ENCODE measurements around the gene UBFD1. TPM values are rescaled to one million over a fixed set of nuclear protein-coding genes. Genes with fewer than 3 reads are reported as not detected.

UBFD1 gene
- total RNA-seq, 1 experiment from 2014 or later = 89.6 TPM

DNA sequence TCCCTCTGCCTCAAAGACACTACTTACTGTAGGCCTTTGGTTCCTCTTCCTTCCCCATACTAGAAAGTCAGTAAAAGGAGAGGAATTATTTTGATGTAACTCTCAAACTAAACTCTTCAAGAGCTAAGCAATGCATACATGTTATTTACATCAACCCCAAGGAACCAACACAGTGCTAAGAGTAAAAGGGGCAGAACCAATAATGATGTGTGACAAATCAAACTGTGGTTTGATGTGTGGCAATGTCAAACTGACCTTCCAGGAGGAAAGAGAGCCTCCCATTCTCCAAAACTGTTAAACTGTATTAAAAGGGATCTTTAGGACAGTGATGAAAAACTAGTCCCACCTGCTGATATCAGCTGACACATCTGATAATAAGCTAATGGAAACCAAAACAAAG lies 22.9 kb downstream of the UBFD1 start:
- ATAC-seq = no peak
- Histone ChIP-seq H3K27me3 (ENCODE audit: insufficient read depth, low read length) (no peaks in the 10 kb centered on the region), H3K27ac (ENCODE audit: low read depth, low read length) (no peak overlapping the region), H3K9me2 (ENCODE audit: insufficient read depth) (no peaks in the 10 kb centered on the region), H3K4me3 (replicated peaks in 1 of 2; ENCODE audit: low read depth in 1 of 2, low read length in 2 of 2) (no peak overlapping the region), H3K9ac (ENCODE audit: low read length) (no peak overlapping the region), H3K4me2 (ENCODE audit: low read length) (no peak overlapping the region), H3K36me3 (ENCODE audit: control insufficient read depth in 1 of 2, insufficient read depth in 2 of 2, low read length in 2 of 2) (peaks cover 26% of the 10 kb centered on the region in 2 experiments), H4K20me1 (ENCODE audit: insufficient read depth) (no peaks in the 10 kb centered on the region), H3K9me3 (ENCODE audit: control insufficient read depth in 1 of 2, insufficient read depth in 1 of 2, low read depth in 1 of 2, low read length in 2 of 2) (no peaks in the 10 kb centered on the region), H3K79me2 (ENCODE audit: insufficient read depth, low read length) (peaks cover 12% of the 10 kb centered on the region), H3K4me1 (ENCODE audit: control insufficient read depth in 1 of 2, insufficient read depth in 2 of 2, low read length in 2 of 2) (no peaks in the 10 kb centered on the region), H2AFZ (ENCODE audit: low read depth, low read length, poor library complexity, severe bottlenecking) (no peak overlapping the region)
- RAD21 ChIA-PET (ENCODE audit: low non-redundant PET in 1 of 2, low total read pairs in 2 of 2, uncharacterized antibody in 2 of 2, unreplicated experiment in 2 of 2) = no interaction called here
- no TSS peak for BruUV-seq (replicated peaks)
- POLR2A ChIA-PET = no interaction called here
- TF ChIP-seq ZFX (IDR thresholded peaks at IDR 0.05) (no peak), YY1 (IDR thresholded peaks at IDR 0.05; ENCODE audit: extremely low read depth, insufficient replicate concordance, low read depth, low read length) (no peak), CBX3 (IDR thresholded peaks at IDR 0.05; ENCODE audit: low read depth) (no peak), ZNF274 (IDR thresholded peaks at IDR 0.05; ENCODE audit: low read depth, low read length) (no peak), CTCF (IDR thresholded peaks at IDR 0.05 in 2 of 3, conservative IDR thresholded peaks at IDR 0.05 in 1 of 3; ENCODE audit: borderline replicate concordance in 1 of 3, insufficient read depth in 1 of 3, low read depth in 2 of 3, low read length in 2 of 3) (no peak), FOSL1 (IDR thresholded peaks at IDR 0.05; ENCODE audit: low read depth) (no peak), REST (IDR thresholded peaks at IDR 0.05; ENCODE audit: low read depth) (no peak), JUND (IDR thresholded peaks at IDR 0.05) (no peak), TCF7L2 (IDR thresholded peaks at IDR 0.05; ENCODE audit: borderline replicate concordance, extremely low read depth, insufficient read depth, insufficient read length) (no peak), ELF1 (IDR thresholded peaks at IDR 0.05; ENCODE audit: borderline replicate concordance, low read depth) (no peak), SIN3A (IDR thresholded peaks at IDR 0.05; ENCODE audit: low read depth) (no peak), EGR1 (IDR thresholded peaks at IDR 0.05; ENCODE audit: low read depth) (no peak), EZH2phosphoT487 (IDR thresholded peaks at IDR 0.05; ENCODE audit: borderline replicate concordance) (no peak), POLR2AphosphoS5 (IDR thresholded peaks at IDR 0.05; ENCODE audit: low read depth, low read length) (no peak), CEBPB (IDR thresholded peaks at IDR 0.05; ENCODE audit: low read depth) (no peak), POLR2A (IDR thresholded peaks at IDR 0.05; ENCODE audit: borderline replicate concordance, extremely low read depth, insufficient read depth, insufficient read length) (no peak), EZH2 (IDR thresholded peaks at IDR 0.05) (no peak), SP1 (IDR thresholded peaks at IDR 0.05; ENCODE audit: low read depth) (no peak)
- TF ChIP-seq, protein P1, sequence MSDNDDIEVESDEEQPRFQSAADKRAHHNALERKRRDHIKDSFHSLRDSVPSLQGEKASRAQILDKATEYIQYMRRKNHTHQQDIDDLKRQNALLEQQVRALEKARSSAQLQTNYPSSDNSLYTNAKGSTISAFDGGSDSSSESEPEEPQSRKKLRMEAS (IDR thresholded peaks at IDR 0.05) = no peak
- TF ChIP-seq, protein P2, sequence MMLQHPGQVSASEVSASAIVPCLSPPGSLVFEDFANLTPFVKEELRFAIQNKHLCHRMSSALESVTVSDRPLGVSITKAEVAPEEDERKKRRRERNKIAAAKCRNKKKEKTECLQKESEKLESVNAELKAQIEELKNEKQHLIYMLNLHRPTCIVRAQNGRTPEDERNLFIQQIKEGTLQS (IDR thresholded peaks at IDR 0.05) = no peak
- CTCF ChIA-PET = interaction anchor here (1.1 kb wide), 1 partner anchor 23 kb away, joined by 3 read pairs; the partner anchor contains the start of gene UBFD1
- intact Hi-C loops (cut with micrococcal nuclease) = no loop called here
- no peak for DNase-seq (ENCODE audit: low read depth, low spot score)

Data from HCT116 (cell line).